ENCODE measurements around the gene SLC25A13.

SLC25A13 gene

GRCh38 chr7:96198047-96198636, 123.8 kb downstream of the SLC25A13 start:
- TF ChIP-seq CTCF (IDR thresholded peaks at IDR 0.05; ENCODE audit: extremely low read depth, insufficient read depth, missing control alignments) = no peak
- in situ Hi-C loops (cut with MboI; ENCODE audit: low pct_unique_long_range_greater_than_20kb, low sequenced_read_pairs, unreplicated experiment) = no loop called here
- no peak for DNase-seq (ENCODE audit: low spot score)

DNA sequence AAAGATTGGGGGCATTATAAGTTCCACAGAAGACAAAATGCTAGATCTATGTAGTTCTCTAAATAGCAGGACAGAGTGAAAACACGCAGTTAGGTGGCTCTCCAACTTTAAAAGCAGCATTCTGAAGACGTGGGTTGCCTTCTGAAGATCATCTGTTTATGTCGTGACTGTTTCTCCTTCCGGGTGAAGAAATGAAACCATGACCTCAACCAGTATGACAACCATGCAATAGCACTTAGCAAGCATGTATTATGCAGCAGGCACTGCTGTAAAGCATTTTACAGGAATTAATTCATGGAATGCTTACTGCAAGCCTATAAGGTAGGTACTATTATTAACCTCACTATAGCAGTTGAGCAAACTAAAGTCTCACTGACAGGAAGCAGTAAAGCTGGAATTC, 125.2 kb downstream of the SLC25A13 start:
- no peak for TF ChIP-seq CTCF (IDR thresholded peaks at IDR 0.05; ENCODE audit: extremely low read depth, insufficient read depth, missing control alignments)
- no peak for DNase-seq (ENCODE audit: low spot score)
- in situ Hi-C loops (cut with MboI; ENCODE audit: low pct_unique_long_range_greater_than_20kb, low sequenced_read_pairs, unreplicated experiment) = no loop called here

- in situ Hi-C loops (cut with MboI; ENCODE audit: low pct_unique_long_range_greater_than_20kb, low sequenced_read_pairs, unreplicated experiment) = no loop called here
- no peak for DNase-seq (ENCODE audit: low spot score)
- no peak for TF ChIP-seq CTCF (IDR thresholded peaks at IDR 0.05; ENCODE audit: extremely low read depth, insufficient read depth, missing control alignments)
Observed at GRCh38 chr7:96189129-96189820, 132.6 kb downstream of the SLC25A13 start.

DNA sequence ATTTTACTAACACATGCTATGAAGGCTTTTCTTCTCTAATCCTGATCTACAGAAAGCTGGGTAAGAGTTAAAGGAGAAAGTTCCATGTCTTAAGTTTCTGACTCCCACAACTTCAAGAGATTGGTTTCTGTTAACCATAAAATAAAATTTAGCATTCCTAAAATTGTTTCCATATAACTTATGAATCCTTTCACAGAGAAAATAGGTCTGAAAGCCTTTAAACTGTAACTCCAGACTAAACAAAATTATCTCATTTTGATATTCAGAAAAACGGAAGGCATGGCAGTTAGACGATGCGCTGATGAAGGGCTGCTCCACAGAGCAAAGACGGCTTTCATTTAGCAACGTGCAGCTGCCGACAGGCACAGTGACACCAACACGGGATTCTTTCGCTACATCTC, 133.3 kb downstream of the SLC25A13 start:
- DNase-seq (ENCODE audit: low spot score) = no peak
- in situ Hi-C loops (cut with MboI; ENCODE audit: low pct_unique_long_range_greater_than_20kb, low sequenced_read_pairs, unreplicated experiment) = no loop called here
- TF ChIP-seq CTCF (IDR thresholded peaks at IDR 0.05; ENCODE audit: extremely low read depth, insufficient read depth, missing control alignments) = no peak

DNA sequence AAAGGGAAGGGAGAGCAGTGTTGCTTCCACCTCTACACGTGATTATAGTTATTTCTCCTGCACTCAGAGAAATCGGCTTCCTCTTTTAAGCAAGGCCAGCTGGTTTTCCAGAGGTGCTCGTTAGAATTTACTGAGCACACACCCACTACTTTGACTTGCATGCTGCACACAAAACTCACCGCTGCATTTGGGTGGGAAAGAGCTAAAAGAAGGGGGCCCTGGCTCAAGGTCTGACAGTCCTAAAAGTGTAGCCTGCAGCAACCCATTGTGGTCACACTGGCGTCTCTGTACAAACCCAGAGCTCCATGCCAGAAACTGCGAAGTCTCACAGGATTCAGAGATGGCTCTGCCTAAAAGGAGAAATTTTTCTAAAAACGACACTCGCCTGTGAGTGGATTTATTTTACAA, 133.7 kb downstream of the SLC25A13 start:
- DNase-seq (ENCODE audit: low spot score) = no peak
- TF ChIP-seq CTCF (IDR thresholded peaks at IDR 0.05; ENCODE audit: extremely low read depth, insufficient read depth, missing control alignments) = no peak
- in situ Hi-C loops (cut with MboI; ENCODE audit: low pct_unique_long_range_greater_than_20kb, low sequenced_read_pairs, unreplicated experiment) = no loop called here

- in situ Hi-C loops (cut with MboI; ENCODE audit: low pct_unique_long_range_greater_than_20kb, low sequenced_read_pairs, unreplicated experiment) = no loop called here
- no peak for DNase-seq (ENCODE audit: low spot score)
- TF ChIP-seq CTCF (IDR thresholded peaks at IDR 0.05; ENCODE audit: extremely low read depth, insufficient read depth, missing control alignments) = no peak
Observed at GRCh38 chr7:96187735-96188134, 134.2 kb downstream of the SLC25A13 start.
